Measurements from ENCODE around the gene SPATS1.
"Not testable (repeated sequence)": the region's sequence is repeated elsewhere in the genome, so short reads cannot be mapped to it uniquely, and the experiment has no call there.

Gene SPATS1

DNA sequence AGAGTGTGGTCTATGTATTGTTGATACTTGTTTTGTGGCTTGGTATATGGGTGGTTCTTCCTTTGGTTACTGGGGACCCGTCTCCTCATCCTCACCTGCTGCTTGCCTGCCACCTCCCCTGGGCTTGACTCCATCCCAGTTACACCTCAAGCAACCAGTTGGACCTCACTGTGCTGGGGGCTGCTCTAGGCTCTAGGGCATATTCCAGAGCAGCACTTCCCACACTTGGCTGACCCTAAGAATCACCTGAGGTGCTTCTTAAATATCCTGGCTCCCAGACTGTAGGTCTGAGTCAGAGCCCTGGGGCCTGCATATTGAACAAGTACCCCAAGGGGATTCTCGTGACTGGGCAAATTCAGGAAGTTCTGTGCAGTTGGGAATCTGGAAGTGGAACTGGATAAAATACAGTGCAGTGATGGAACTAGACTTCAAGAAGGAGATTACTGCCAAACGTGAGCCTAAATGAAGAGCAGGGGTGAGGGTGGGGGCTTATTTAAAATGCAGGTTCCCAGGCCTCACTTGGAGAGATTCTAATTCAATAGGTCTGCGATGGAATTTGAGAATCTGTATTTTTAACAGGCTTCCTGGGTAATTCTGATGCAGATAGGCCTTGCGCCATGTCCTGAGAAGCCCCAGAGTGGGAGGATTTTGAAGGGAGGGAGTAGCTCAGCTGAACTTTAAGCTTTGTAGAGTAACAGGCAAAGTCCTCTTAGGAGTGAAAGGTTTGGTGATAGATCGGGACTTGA lies 7.6 kb downstream of the SPATS1 start:
- no peak for DNase-seq

DNA sequence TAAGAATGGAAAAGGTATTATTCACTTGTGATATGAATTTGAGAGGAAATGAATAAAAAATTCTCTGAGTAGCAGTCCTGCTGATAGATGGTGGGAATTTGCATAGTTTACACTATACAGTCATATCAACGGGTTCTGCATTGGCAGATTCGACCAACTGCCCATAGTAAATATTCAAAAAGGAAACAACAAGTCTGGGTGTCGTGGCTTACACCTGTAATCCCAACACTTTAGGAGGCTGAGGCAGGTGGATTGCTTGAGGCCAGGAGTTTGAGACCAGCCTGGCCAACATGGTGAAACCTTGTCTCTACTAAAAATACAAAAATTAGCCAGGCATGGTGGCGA lies 8.2 kb downstream of the SPATS1 start:
- not testable (repeated sequence) for DNase-seq

DNA sequence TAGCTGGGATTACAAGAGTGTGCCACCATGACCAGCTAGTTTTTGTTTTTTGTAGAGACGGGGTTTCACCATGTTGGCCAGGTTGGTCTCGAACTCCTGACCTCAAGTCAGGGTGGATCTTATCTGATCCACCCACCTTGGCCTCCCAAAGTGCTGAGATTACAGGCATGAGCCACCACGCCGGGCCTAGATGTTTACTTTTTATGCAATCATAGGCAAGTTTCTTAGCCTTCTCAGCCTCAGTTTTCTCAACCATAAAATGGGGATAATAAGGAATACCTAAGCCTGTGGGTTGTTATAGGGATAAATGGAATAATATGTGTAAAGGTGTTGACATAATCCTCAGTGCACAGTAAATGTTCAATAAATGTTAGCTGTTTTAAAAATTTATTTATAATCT lies 9.8 kb downstream of the SPATS1 start:
- DNase-seq, result no peak

DNA sequence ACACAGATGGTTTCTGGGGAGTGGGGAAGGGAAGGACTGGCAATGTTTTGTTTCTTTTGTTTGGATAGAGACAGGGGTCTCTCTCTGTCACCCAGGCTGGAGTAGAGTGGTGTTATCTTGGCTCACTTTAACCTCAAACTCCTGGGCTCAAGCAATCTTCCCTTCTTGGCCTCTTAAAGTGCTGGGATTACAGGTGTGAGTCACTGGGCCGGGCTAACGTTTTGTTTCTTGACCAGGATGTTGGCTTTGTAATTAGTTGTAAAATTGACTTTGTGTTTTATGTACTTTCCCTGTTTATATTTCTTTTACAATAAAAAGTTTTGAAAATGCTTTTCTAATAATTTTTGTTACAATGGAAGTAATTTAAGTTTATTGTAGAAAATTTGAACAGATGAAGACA lies 10.9 kb downstream of the SPATS1 start:
- DNase-seq, result no peak

DNA sequence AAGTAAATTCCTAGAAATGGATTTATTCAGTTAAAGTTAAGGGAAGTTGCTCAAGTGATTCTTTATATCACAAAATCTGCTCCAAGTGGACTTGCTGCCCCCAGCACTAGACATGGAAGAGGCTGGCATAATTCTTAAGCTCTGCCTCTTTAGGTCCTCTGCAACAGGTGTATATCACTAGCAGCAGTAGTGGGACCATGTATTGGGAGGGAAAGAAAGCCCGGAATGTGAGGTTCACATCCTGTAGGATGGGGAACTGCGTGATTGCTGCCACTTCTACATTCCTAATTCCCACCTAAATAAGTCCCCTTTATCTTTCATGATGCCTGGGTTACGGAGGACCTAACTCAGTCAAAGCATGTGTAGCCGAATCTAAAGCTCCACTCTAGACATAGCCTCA lies 13.2 kb downstream of the SPATS1 start:
- no peak for DNase-seq

DNA sequence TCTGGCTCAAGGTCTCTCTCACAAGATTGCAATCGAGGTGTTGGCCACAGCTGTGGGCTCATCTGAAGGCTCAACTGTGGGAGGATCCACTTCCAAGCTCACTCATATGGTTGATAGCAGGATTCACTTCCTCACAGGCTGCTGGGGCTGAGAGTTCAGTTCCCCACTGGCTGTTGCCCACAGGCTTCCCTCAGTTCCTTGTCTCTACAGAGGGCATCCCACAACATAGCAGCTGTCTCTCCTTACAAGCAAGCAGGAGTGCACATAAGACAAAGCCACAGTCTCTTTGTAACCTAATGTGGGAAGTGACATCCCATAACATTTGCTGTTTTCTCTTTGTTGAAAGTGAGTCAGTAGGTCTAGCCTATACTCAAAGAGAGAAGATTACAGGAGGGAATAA lies 14.0 kb downstream of the SPATS1 start:
- DNase-seq, result no peak

DNA sequence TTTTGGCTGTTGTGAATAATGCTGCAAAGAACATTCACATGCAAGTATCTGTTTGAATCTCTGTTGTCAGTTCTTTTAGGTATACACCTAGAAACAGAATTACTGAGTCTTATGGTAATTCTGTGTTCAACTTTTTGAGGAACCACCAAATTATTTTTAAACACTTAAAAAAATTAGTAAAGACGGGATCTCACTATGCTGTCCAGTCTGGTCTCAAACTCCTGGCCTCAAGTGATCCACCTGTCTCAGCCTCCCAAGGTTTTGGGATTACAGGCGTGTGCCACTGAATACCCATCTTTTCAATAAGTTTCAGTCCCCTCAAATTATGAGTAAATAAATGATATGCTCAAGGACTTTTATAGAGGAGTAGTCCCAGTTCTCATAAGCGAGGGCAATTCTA lies 17.5 kb downstream of the SPATS1 start:
- DNase-seq, result no peak

DNA sequence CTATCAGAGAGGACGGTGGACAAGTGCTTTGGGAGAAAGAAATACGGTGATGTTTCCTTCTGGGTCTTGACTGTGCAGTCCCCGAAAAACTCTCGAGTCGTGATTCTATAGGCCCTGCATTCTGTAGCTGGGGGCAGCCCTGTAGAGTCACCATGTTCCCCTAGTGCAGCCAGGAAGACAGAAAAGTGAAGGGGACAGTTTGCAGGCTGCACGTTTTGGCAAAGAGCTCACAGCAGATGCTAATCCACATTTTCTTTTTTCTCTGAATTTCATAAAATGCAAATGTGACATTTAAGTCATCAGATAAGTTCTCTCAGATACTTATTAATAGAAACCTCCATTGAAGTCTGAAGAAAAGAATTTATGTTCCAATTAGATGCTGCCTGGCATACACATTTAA lies 19.5 kb downstream of the SPATS1 start:
- no peak for DNase-seq

DNA sequence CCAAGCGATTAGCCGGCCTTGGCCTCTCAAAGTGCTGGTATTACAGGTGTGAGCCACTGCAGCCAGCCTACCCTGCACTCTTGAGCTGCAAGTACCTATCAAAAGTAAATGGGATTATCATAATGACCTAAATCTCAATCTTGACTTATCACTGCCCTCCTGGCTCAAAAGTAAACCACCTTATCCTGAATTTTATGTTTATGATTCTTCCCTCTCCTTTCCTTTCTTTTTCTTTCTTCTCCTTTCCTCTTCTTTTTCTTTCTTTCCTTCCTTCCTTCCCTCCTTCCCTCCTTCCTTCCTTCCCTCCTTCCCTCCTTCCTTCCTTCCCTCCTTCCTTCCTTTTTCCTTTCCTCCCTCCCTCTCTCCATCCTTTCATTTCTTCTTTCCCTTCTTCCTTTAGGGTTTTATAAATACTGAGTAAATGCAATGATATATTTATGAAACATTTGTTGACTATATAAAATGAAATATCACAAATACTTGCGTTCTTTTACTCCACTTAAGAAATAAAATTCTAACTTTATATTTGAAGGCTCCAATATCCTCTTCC lies 21.0 kb downstream of the SPATS1 start:
- DNase-seq, result no peak

DNA sequence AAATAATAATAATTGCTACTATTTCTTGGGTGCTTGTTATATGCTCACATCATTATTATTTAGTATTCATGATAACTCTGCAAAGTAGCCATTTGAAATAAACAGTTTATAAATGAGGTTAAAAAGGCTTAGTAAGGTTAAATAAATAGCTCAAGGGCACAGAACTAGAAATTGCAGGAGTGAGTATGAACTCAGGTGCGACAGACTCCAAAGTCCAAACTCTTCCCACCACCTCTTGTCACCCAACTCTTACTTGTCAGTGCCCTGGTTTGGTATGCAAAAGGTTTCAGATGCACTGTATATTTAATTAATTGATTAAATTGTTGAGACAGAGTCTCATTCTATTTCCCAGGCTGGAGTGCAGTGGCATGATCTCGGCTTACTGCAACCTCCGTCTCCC lies 24.3 kb downstream of the SPATS1 start:
- no peak for DNase-seq

DNA sequence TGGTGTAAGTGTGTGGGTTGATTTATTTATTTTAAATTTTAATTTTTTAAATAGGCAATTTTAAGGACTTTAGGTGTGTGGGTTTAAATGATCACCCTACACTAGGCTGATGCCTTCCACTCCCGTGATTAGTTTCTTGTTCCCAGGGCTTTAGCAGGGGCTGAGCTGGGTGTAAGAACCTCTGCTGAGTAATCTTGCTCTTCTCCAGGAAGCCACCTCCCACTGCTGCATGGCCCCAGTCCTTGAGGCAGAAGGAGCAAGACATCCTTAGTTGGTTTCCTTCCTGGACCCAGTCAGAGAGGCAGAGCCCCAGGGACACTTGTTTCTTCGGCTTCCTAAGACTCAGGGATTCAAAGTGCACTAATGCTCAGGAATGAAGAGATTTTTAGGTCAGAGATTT lies 25.2 kb downstream of the SPATS1 start:
- DNase-seq, result peak; percentile 6

DNA sequence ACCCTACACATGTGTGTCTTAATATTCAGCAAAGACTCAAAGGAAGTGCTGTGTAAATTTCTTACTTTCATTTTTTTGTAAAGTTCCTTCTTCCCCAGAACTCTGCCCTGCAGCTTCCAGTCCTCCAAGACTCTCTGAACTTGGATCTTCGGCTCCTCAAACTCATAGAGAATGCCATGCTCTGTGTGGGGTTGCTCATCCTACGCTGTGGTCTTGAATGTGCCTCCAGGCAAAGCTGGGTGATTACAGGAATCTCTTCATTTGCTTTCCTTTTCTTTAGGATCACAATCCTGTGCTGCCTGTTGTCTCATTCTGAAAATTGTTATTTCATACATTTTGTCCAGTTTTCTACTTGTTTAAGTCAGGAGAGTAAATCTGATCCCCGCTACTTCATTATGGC lies 30.6 kb downstream of the SPATS1 start:
- DNase-seq, result no peak

DNA sequence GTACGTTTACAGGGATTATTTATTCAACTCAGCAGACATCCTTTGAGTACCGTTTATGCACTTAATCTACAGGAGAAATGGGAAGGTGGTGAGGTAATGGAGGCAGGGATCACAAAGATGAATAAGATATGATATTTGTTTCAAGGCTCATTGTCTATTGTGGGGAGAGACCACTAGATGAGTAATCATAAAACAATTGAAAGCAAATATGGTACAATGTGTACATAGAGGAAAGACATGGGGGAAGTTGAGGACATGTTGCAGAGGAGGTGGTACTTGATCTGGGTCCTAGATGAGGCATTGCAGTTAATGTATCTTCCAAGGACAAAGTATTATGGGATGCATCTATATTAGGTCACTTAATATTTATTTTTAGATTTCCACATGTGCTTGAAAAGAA lies 31.3 kb downstream of the SPATS1 start:
- no peak for DNase-seq

DNA sequence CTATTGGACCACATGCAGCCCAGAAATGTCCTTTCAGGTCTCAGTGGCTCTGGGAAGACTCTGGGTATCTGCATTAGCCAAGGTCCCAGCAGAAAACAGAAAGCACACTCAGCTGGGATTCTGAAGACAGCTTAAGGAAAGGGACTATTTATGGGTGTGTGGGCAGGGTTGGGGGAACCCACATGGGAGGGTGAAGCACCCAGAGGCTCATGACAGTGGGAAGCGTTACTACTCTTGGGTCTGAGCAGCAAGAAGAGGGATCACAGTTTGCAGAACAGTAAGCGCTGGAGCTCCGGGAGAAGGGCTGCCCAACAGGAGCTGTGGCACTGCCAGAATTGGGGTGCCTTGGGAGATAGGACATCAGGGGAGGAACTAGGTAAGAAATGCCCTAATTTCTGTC lies 32.6 kb downstream of the SPATS1 start:
- no peak for DNase-seq

DNA sequence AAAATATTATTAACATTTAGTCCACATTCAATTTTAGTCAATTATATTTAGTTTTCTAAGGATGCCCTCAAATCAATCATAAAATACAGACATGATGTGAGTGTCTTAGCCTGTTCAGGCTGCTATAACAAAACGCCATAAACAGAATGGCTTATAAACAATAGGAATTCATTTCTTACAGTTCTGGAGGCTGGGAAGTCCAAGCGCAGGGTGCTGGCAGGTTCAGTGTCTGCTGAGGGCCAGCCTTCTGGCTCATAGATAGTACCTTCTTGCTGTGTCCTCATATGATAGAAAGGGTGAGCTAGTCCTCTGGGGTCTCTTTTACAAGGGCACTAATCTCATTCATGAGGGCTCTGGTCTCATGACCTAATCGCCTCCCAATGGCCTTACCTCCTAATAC lies 35.0 kb downstream of the SPATS1 start:
- DNase-seq, result no peak

DNA sequence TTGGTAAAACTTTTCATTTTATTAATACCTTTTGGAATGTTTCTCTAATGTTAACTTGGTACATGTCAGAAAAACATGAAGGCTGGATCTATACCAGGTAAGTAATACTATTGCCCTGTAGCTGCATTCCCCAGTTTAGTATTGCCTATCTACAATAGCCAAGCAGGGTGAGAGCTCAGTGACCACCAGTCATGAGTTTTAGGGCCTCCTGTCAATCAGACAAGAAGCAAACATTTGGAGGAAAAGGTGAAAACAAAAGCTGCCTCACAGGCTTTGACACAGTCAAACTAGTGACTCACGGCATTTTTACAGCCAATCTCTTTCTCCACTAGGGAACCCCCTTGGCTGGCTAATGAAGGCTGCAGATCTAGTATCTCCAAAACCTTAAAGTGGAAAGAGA lies 35.5 kb downstream of the SPATS1 start:
- no peak for DNase-seq

DNA sequence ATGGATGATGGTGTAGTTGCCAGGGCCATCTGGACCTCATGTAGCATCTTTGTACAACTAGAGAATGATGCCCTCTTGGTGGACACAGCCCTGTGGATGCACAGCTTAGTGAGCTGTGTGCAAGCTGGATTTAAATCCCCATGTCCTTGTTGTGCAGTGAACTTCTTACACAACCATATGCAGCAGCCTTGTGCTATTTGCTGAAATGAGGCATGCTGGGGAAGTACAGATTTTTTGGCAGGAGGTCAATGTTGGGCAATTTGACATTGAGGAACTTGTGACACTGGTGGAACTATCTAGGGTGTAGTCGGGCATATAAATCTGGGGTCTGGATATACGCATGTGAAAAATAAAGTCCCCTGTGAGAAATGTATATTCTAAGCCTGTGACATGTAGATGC lies 39.3 kb downstream of the SPATS1 start:
- no peak for DNase-seq

DNA sequence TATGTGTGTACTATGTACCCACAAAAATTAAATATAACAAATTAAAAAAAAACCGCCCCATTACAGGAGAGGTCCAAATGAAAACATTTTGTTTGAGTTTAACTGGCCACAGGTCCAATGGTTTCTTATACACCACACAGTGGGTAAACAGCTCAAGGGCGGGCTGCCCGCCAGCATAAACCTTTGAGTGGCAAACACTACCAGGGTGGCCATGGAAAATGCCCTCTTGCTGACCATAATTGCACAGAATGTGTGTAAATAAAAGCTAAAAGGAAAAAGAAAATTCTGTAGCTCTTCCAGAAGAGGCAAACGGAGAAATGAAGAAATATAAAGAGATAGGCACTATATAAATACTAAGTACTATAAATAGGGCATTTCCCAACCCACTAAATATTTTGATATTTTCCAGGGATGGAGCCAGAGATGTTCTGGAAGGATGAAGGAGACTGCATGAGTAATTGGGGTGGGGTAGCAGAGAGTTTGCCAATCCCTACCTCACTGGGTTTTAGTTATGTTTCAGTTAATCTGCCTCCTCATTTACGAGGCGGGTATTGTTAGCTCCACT lies 44.0 kb downstream of the SPATS1 start:
- DNase-seq, result no peak

DNA sequence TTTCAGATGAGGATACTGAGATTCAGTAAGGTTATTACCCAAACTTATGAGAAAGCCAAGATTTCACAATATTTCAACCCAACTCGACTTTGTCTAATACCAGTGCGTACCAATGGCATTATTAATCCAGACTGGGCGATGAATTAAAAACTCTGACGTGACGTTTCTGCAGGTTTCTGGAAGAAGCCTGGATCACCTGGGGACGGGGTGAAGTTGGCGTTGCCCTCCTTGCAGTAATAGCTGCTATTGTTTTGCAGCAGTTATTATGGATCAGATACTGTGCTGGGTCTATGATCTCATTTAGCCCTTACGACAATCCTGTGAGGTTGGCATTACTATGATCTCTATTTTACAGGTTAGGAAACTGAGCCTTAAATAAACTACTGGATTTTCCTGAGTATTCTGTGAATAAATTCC lies 44.5 kb downstream of the SPATS1 start:
- DNase-seq, result no peak

DNA sequence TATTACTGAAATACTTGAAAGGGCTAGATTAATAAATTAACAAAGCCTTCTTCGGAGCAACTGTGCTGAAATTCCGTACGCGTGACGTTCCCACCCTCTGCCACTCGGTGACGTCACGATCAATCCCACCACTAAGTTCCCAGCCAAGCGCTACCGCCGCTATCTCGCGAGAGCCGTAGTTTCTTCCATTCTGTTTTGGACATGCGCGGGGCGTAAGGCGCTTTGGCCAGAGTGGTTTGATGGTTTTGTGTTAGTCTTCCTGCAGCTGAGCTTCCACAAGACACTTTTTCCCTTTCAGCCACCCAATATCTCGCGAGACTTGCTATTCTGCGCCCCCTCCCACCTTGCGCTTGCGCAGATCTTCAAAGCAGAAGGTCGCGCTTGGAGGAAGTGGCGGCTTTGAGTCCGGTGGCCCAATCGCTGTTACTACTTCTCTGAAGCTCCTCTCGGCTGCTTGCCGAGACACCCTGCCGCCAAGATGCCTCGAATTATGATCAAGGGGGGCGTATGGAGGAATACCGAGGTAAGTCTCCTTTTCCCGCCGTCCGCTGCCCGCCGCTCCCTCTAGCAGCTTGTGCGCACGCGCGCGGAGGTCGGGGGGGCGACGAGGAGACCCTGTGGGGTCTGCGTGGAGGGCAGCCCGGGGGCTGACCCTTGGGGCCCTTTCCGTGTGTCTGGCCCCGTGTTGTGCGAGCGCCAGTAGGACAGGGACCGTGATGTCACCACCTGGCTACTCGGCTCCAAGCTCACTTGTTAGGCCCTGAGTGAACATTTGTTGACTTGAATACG lies 45.1 kb downstream of the SPATS1 start, which contains the start of gene CDC5L:
Gene CDC5L (plus strand): TSS at position 361 of the 789 bp plus-strand sequence. CDS start 118 bp downstream, at position 479.
- peak; percentile 98 for DNase-seq

DNA sequence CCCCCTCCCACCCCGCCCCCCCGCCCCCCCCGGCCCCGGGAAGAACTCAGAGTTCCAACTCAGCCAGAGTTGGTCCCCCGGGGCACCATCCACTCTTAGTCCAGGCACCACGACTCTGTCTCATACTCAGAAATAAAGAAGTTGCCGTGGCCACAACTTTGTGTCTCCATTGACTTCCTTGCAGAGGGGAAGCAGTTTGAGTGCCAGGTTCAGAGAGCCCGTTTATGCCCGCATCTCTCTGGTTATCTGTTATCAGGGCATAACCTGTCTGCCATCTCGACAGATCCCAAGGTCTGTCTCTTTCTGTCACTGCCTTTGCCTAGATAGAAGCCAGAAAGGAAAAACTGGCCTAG lies 45.7 kb downstream of the SPATS1 start:
- no peak for DNase-seq

DNA sequence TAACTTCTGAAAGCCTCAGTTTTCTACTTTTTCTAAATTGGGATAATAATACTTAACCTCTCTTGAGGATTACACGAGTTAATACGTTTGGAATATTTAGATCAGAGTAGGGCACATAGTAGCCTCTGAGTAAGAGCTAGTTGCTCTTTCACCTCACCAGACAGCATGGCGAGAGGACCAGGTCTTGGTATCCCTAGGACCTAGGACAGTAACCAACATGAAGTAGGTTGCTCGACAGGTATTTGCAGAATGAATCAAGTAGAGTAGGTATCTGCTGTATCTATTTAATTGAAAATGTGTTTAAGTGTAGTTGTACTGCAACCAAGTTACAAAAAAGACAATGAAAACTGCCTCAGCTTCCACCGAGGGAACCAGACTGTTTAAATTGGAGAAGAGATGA lies 46.4 kb downstream of the SPATS1 start:
- no peak for DNase-seq

DNA sequence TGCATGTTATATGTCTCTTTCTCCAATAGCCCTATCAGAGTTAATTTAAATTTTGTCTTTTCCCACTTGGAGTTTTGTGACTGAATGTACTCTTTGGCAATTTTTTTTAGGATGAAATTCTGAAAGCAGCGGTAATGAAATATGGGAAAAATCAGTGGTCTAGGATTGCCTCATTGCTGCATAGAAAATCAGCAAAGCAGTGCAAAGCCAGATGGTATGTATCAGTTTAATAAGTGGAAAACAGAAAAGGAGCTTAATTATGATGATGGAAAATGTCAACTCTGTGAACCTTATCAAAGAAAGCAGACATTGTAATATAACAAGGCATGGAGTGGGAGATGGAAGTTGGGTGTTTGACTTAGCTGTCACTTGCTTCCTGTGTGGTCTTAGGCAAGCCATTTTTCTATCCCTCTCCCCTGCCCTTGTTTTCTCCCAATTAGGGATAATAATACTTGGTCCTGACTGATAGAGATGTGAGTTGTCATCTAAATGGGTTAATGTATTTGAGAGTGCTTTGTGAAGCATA lies 47.8 kb downstream of the SPATS1 start:
- no peak for DNase-seq

Measured in GDM1 (cell line).